ENCODE measurements around the gene ARHGAP26.

The ARHGAP26 gene

GRCh38 chr5:143225511-143225910 is 455.3 kb downstream of the ARHGAP26 start:
- DNase-seq (ENCODE audit: low spot score) = no peak

- DNase-seq (ENCODE audit: low spot score) = no peak
Measured at GRCh38 chr5:143226361-143226760, 456.2 kb downstream of the ARHGAP26 start.

- DNase-seq (ENCODE audit: low spot score) = no peak
Measured at GRCh38 chr5:143226872-143227271, 456.7 kb downstream of the ARHGAP26 start.

DNA sequence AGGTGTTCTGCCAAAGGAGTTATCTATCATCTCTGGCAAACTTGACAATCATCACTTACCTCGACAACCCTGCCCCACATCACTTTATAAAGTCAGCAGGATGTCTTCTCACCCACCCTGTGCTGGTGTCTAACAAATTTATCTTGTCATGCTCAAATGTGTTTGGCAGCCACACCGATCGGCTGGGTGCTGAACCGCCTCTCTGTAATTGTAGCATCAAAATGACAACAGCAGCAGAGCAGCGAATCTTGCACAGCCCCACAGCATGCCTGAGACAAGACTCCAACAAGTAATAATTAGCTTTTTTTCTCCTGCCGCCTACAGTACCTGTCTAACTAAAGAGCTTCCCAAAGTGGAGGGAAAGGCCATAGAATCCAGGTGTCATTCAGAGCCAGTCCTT is 457.1 kb downstream of the ARHGAP26 start:
- DNase-seq (ENCODE audit: low spot score) = no peak

GRCh38 chr5:143228597-143229293 is 458.6 kb downstream of the ARHGAP26 start:
- DNase-seq (ENCODE audit: low spot score) = no peak

DNA sequence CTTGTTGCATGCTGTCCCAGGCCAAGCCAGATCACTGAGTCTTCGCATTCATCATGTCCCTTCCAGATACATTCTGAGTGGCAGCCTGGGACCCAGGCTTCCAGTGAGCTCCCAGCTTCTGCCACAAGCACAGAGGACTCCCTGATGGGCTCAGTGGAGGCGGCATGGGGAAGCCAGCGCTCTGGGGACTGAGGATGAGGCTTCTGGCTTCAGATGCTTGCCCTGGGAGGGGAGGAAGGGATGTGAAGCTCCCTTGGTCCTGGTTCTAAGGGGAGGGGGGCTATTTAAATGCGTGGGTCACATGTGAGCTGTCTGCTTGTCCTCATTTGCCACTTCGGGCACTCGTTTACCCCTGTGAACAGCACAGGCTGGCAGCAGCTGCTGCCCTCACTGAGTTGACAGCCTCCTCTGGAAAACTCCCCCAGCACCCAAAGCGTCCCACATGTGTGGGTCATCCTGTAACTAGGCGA is 459.3 kb downstream of the ARHGAP26 start:
- DNase-seq (ENCODE audit: low spot score) = peak; percentile 45

GRCh38 chr5:143229896-143230675 is 459.9 kb downstream of the ARHGAP26 start:
- DNase-seq (ENCODE audit: low spot score) = peak; percentile 75

- DNase-seq (ENCODE audit: low spot score) = no peak
Measured at GRCh38 chr5:143230676-143230996, 460.5 kb downstream of the ARHGAP26 start.

DNA sequence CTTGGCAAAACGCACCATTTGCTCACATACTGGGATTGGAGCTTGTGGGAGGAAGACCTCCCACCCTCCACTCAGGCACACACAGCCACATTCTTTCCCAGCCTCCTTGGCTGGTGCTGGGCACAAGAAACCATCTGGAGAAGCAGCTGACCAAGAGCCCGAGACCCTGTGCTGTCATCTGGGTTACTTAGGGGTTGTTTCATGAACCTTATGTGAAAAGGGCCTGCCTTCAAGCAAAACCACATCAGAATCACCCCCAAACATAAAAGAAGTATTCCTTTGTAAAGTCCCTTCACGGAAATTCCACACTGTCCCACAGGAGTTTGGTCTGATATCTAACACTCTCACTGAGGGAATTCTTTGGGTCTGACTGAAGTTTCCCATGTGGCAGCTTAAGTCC is 461.2 kb downstream of the ARHGAP26 start:
- DNase-seq (ENCODE audit: low spot score) = no peak

DNA sequence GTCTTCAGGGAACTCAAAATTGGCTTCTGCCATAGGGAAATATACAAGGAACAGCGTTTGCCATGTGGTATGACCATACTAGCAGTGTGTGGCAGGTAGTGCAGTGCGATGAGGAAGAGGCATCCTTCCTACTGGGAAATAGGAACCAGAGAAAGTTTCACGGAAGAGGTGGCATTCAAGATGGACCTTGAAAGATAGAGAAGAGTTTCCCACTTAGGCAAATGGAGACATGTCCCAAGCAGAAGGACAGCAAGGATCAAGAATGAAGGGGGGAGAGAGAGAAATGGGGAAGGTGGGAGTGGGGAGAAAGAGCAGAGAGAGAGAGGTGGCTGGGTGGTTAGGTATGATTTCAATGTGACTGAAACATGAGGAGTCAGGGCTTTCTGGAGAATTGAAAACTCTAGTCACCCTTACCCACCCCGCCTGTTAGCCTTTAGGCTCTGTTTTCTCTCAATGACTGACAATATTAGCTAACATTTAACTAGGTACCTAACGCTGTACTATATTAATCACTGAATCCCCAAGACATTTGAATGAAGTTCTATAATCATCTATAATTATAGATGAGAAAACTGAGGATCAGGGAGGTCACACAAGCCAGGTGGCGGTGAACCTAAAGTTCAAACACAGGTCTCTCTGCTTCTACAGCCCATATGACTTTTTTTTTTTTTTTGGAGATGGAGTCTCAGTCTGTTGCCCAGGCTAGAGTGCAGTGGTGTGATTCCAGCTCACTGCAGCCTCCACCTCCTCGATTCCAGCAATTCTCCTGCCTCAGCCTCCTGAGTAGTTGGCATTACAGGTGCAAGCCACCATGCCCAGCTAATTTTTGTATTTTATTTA is 462.0 kb downstream of the ARHGAP26 start:
- DNase-seq (ENCODE audit: low spot score) = no peak

- no peak for DNase-seq (ENCODE audit: low spot score)
Measured at GRCh38 chr5:143233031-143233430, 462.9 kb downstream of the ARHGAP26 start.

DNA sequence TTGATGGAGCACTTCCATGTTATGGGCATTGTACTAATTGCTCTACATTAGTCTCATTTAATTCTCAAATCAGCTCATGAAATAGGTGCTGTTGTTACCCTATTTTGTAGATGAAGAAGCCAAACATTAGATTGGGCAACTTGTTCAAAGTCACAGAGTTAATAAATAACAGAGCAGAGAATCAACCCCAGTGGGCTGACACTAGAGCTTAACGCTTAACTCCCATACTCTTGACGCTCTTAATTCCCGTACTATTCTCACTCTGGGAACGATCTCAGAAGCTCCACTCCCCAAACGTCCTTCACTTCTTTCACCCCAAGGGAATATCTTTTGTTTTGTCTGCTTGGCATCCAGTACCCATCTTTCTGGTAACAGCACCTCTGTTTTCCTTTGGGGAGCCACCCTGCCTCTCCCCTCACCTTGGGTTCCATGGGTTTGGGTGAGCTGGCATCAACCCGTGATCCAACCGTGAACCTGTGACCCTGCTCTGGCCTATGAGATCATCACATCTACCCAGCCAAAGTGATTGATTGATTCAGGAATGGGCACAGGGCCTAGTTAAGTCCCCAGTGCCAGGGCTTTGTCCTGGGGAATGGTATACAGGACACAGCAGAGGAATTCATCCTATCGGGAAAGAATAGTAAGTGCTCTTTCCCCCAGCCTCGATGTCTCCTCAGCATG is 464.1 kb downstream of the ARHGAP26 start:
- DNase-seq (ENCODE audit: low spot score) = no peak

DNA sequence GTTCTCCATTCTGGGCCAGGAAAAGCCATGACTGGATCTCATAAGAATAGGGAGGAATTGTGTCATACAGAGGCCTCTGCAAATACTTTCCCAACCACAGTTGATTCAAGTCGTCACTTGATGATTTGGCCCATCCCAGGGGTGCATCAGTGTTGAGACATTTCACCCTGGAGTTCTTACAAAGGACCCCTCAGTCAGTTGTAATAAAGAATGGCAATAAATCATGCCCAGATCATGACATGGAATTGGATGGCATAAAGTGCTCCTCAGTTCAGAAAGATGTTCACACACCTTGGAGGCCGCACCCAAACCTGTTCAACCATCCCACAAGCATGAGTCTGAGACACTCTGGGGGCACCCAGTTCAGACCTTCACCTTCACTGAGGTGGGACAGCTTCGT is 465.2 kb downstream of the ARHGAP26 start:
- no peak for DNase-seq (ENCODE audit: low spot score)

GRCh38 chr5:143236682-143237081 is 466.5 kb downstream of the ARHGAP26 start:
- DNase-seq (ENCODE audit: low spot score) = no peak

- DNase-seq (ENCODE audit: low spot score) = no peak
Measured at GRCh38 chr5:143237664-143238063, 467.5 kb downstream of the ARHGAP26 start.

DNA sequence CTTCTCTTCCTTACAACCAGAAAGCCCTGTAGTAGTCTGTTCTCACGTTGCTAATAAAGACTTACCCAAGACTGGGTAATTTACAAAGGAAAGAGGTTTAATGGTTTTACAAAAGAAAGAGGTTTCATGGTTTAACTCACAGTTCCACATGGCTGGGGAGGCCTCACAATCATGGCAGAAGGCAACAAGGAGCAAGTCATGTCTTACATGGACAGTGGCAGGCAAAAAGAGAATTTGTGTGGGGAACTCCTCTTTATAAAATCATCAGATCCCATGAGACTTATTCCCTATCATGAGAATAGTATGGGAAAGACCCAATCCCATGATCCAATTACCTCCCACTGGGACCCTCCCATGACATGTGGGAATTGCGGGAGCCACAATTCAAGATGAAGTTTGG is 468.4 kb downstream of the ARHGAP26 start:
- no peak for DNase-seq (ENCODE audit: low spot score)

GRCh38 chr5:143239882-143240518 is 469.8 kb downstream of the ARHGAP26 start:
- DNase-seq (ENCODE audit: low spot score) = no peak

DNA sequence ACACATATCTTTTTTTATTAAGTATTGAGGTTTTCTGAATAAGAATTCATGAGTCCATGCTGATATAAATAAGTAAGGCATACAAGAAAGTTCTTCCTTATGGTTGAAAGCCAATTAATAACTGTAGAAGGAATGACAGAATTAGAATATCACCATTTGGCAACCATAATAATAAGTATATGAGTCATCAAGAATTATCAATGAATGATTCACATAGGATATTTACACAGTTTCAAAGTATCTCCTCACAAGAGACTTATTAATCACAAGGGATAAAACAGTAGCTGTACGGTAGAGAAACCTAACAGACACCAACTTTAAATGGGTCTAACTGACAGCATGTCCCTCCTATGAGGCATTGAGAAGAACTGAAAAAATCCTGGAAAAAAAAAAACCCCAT is 471.7 kb downstream of the ARHGAP26 start:
- DNase-seq (ENCODE audit: low spot score) = no peak

DNA sequence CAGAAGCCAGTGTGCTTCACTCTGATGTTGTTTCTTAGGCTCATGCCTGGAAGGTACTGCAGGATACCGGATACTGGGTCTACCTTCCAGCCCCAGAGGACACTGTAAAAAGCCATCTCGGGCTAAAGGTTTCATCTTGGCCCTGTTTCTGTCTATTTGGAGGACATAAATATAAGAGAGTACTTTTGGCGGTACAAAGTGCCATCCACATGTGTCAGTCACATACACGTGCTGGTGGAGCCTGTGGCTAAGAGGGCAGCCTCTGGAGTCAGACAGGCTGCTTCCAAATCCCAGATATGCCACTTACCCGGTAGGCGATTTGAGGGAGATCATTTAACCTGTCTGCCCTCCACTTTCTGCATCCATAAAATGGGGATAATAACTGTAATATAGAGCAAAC is 472.9 kb downstream of the ARHGAP26 start:
- no peak for DNase-seq (ENCODE audit: low spot score)

DNA sequence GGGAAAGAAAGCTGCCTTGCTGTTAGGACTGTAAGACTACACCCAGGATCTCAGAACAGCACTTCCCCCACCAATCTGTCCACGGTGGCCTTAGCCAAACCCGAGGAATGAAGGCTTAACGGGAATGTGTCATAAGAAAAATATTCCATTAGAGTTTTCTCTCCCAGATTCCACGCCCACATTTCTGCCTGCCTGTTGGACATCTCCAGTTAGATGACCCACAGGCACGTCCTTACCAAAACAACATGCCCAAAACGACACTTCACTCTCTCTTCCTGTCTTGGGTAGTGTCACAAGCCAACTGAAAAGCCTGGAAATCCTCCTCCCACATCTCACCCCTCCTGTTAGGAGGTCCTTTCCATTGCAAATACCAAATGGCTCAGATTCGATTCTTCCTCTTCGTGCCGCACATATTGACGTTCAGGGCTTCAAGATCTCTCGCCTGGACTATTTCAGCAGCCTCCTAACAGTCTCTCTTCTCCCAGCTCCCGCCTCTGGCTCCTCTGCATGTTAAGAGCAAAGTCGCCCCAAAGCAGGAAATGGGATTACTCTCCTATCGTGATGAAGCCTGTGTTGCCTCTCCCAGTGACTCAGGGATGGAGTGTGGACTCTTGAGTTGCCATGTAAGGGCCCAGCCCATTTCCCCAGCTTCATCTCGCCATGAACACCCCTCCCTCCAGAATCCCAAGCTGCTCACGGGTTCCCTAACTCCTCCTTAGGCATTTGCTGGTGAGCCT is 474.0 kb downstream of the ARHGAP26 start:
- no peak for DNase-seq (ENCODE audit: low spot score)

DNA sequence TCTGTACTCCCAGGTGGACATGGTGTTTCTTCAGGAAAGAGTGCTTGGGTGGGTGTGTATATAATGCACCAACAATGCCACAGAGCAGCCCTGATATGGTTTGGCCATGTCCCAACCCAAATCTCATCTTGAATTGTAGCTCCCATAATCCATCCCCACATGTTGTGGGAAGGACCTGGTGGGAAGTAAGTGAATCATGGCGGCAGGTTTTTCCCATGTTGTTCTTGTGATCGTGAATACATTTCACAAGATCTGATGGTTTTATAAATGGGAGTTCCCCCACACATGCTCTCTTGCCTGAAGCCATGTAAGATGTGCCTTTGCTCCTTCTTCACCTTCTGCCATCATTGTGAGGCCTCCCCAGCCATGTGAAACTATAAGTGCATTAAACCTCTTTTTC is 474.8 kb downstream of the ARHGAP26 start:
- no peak for DNase-seq (ENCODE audit: low spot score)

Measured in germinal center (tissue), 1 donor.